Fibroblast of lung (primary cell): ENCODE results near the gene SLC16A2. TPM values are rescaled to one million over a fixed set of nuclear protein-coding genes. Genes with fewer than 3 reads are reported as not detected.

Source experiments
- DNase-seq, 2 donors: peaks; one replicate each; pipeline versions ENCODE4 v3.0.0 to v3.0.0-alpha.2; 2010; ENCODE audit warnings: low read depth in 2 of 2
- H2AFZ ChIP-seq: 2 replicates; pipeline ENCODE4 v1.5.1; 2012; ENCODE audit warnings: low read length, control low read depth, inconsistent platforms
- H3K27ac ChIP-seq: 2 replicates; pipeline ENCODE4 v1.5.1; 2011; ENCODE audit warnings: low read length, control low read depth; ENCODE audit not compliant: insufficient read depth
- H3K27me3 ChIP-seq: 2 replicates; pipeline ENCODE4 v1.5.1; 2011; ENCODE audit warnings: mild to moderate bottlenecking, low read length; ENCODE audit not compliant: control insufficient read depth, insufficient read depth
- H3K36me3 ChIP-seq: 2 replicates; pipeline ENCODE4 v1.5.1; 2011; ENCODE audit warnings: low read length; ENCODE audit not compliant: control insufficient read depth, insufficient read depth
- H3K4me1 ChIP-seq: 2 replicates; pipeline ENCODE4 v1.5.1; 2011; ENCODE audit warnings: low read length; ENCODE audit not compliant: control insufficient read depth, insufficient read depth; ENCODE audit errors: extremely low read depth
- H3K4me2 ChIP-seq: 2 replicates; pipeline ENCODE4 v1.5.1; 2011; ENCODE audit warnings: low read length, control low read depth; ENCODE audit not compliant: insufficient read depth; ENCODE audit errors: extremely low read depth
- H3K4me3 ChIP-seq, 4 experiments: fragments of 200-600 bp in 1 of 4; sonication (generic) in 1 of 4; replicated peaks in 1 of 4; 2 replicates each; pipeline ENCODE4 v1.5.1; 2011 to 2016; ENCODE audit warnings: low read length in 4 of 4, low read depth in 3 of 4, mild to moderate bottlenecking in 3 of 4, control low read depth in 2 of 4, inconsistent platforms in 1 of 4, mixed read lengths in 1 of 4; ENCODE audit not compliant: insufficient read depth in 1 of 4; ENCODE audit errors: control extremely low read depth in 1 of 4
- H3K79me2 ChIP-seq: 2 replicates; pipeline ENCODE4 v1.5.1; 2012; ENCODE audit warnings: mild to moderate bottlenecking, low read length, inconsistent platforms; ENCODE audit not compliant: control insufficient read depth, insufficient read depth
- H3K9ac ChIP-seq: 2 replicates; pipeline ENCODE4 v1.5.1; 2011; ENCODE audit warnings: mild to moderate bottlenecking, low read length, control low read depth; ENCODE audit not compliant: insufficient read depth
- H3K9me3 ChIP-seq: 2 replicates; pipeline ENCODE4 v1.5.1; 2012; ENCODE audit warnings: low read depth, low read length; ENCODE audit not compliant: control insufficient read depth, insufficient read depth
- H4K20me1 ChIP-seq: 2 replicates; pipeline ENCODE4 v1.5.1; 2011; ENCODE audit warnings: low read length; ENCODE audit not compliant: control insufficient read depth, insufficient read depth; ENCODE audit errors: extremely low read depth
- EZH2 ChIP-seq: IDR thresholded peaks from 2 replicates; pipeline ENCODE4 v1.5.1; 2012; ENCODE audit warnings: low read length, control low read depth, mild to moderate bottlenecking; ENCODE audit errors: missing control alignments
- polyA plus RNA-seq, 2 donors: library from polyadenylated mRNA; depleted of rRNA in 1 of 2; stranded (reverse) in 1 of 2; unstranded in 1 of 2; fragments of >200 nt; gene quantifications; 2 replicates each; pipeline ENCODE4 v1.2.1, GENCODE V29; 2011 to 2012; ENCODE audit warnings: missing spikeins in 1 of 2
- total RNA-seq: library from RNA; depleted of rRNA; stranded (reverse); fragments of >200 nt; gene quantifications from 2 replicates; pipeline ENCODE4 v1.2.1, GENCODE V29; 2014
- TF ChIP-seq, protein P1 (sequence below), 2 donors: IDR thresholded peaks in 1 of 2; conservative IDR thresholded peaks in 1 of 2; 1 replicate in 1 of 2; 2 replicates in 1 of 2; pipeline ENCODE4 v1.5.1; 2011 to 2012; ENCODE audit warnings: low read length in 2 of 2, control low read depth in 1 of 2, inconsistent platforms in 1 of 2, low read depth in 1 of 2, mild to moderate bottlenecking in 1 of 2

SLC16A2 gene
- total and polyA plus RNA-seq, 2 donors (not counting 1 experiment from before 2014, with no cell fraction given): 7.8 to 27.2 TPM

DNA sequence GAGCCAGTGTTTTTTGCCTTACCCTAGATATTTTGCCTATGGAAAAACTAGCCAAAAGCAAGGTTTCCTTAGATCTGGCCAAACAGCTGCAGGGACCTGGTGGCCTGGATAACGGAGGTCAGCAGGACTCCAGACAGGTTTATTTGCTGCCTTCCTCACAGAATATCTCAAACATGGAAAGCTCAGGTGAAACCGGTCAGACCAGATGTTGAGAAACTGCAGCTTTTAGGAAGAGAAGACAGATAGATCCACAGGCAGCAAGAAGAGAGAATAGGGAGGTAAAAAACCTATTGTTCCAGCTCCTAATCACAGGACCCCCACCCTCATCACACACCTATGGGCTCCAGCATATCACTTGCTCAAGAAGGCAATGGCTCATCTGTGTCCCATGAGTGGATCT lies 16.2 kb downstream of the SLC16A2 start:
- H3K27me3 ChIP-seq: no peaks in the 10 kb centered on the region
- H4K20me1 ChIP-seq: no peaks in the 10 kb centered on the region
- H3K9ac ChIP-seq: no peak overlapping the region
- H3K4me3 ChIP-seq: no peak overlapping the region
- no peaks in the 10 kb centered on the region for H3K36me3 ChIP-seq
- H3K27ac ChIP-seq: no peak overlapping the region
- DNase-seq: no peak
- no peaks in the 10 kb centered on the region for H3K4me1 ChIP-seq
- no peaks in the 10 kb centered on the region for H3K9me3 ChIP-seq
- TF ChIP-seq, protein P1, sequence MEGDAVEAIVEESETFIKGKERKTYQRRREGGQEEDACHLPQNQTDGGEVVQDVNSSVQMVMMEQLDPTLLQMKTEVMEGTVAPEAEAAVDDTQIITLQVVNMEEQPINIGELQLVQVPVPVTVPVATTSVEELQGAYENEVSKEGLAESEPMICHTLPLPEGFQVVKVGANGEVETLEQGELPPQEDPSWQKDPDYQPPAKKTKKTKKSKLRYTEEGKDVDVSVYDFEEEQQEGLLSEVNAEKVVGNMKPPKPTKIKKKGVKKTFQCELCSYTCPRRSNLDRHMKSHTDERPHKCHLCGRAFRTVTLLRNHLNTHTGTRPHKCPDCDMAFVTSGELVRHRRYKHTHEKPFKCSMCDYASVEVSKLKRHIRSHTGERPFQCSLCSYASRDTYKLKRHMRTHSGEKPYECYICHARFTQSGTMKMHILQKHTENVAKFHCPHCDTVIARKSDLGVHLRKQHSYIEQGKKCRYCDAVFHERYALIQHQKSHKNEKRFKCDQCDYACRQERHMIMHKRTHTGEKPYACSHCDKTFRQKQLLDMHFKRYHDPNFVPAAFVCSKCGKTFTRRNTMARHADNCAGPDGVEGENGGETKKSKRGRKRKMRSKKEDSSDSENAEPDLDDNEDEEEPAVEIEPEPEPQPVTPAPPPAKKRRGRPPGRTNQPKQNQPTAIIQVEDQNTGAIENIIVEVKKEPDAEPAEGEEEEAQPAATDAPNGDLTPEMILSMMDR (conservative IDR thresholded peaks at IDR 0.05 in 1 of 2, IDR thresholded peaks at IDR 0.05 in 1 of 2; ENCODE audit: low read depth in 1 of 2, low read length in 2 of 2): no peak
- TF ChIP-seq EZH2: no peak
- H3K79me2 ChIP-seq: no peaks in the 10 kb centered on the region
- no peak overlapping the region for H2AFZ ChIP-seq
- H3K4me2 ChIP-seq: no peak overlapping the region

DNA sequence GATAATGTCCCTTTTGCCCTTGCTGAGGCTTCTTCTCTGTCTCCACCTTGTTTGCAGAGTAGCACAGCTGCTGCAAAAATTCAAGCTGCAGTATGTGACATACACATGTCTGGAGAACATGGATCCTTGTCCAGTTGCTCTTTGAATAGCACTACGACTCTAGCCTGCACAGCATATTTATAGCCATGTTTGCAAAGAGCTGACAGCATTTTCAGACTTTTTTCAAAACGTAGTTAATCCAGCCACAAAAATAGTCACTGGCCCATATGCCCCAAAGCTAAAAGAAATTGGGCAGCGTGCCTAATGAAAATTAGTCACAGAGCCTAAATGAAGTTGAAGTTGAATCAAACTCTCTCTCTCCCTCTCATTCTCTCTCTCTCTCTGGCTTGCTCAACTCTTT lies 17.5 kb downstream of the SLC16A2 start:
- H3K4me1 ChIP-seq: no peaks in the 10 kb centered on the region
- no peak overlapping the region for H3K4me3 ChIP-seq
- TF ChIP-seq, protein P1 (conservative IDR thresholded peaks at IDR 0.05 in 1 of 2, IDR thresholded peaks at IDR 0.05 in 1 of 2; ENCODE audit: low read depth in 1 of 2, low read length in 2 of 2): no peak
- no peak for TF ChIP-seq EZH2
- H2AFZ ChIP-seq: no peak overlapping the region
- no peak overlapping the region for H3K4me2 ChIP-seq
- DNase-seq: no peak
- no peaks in the 10 kb centered on the region for H3K79me2 ChIP-seq
- no peaks in the 10 kb centered on the region for H4K20me1 ChIP-seq
- H3K27ac ChIP-seq: no peak overlapping the region
- no peaks in the 10 kb centered on the region for H3K36me3 ChIP-seq
- no peaks in the 10 kb centered on the region for H3K9me3 ChIP-seq
- H3K9ac ChIP-seq: no peak overlapping the region
- H3K27me3 ChIP-seq: no peaks in the 10 kb centered on the region

DNA sequence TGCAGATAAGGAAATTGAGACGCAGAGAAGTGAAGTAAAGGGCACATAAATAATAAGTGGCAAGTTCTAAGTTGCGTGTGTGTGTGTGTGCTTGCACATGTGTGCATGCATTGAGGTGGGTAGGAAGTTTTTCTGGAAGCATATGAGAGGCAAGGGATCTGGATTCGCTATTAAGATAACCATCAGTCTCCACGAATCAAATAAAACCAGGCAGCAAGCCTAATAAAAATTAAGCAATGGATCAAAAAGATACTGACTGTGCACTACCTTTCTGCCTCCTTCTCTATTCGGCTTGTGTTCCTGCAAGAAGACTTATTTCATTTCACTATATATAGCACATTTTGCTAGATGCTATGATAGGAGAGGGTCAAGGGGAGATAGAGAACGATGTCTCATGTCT lies 23.8 kb downstream of the SLC16A2 start:
- TF ChIP-seq, protein P1 (conservative IDR thresholded peaks at IDR 0.05 in 1 of 2, IDR thresholded peaks at IDR 0.05 in 1 of 2; ENCODE audit: low read depth in 1 of 2, low read length in 2 of 2): no peak
- no peak for TF ChIP-seq EZH2
- no peaks in the 10 kb centered on the region for H4K20me1 ChIP-seq
- DNase-seq: no peak

More for the DNA sequence above, 23.8 kb downstream of the SLC16A2 start:
- Histone ChIP-seq H3K4me1 (peaks cover under 1% of the 10 kb centered on the region), H2AFZ (no peak overlapping the region), H3K9ac (no peak overlapping the region), H3K9me3 (no peaks in the 10 kb centered on the region), H3K27ac (no peak overlapping the region), H3K36me3 (no peaks in the 10 kb centered on the region), H3K4me2 (no peak overlapping the region), H3K4me3 (no peak overlapping the region), H3K79me2 (no peaks in the 10 kb centered on the region), H3K27me3 (no peaks in the 10 kb centered on the region)
